H1 (cell line): ENCODE results near the gene PTPN5. TPM values are rescaled to one million over a fixed set of nuclear protein-coding genes. Genes with fewer than 3 reads are reported as not detected.

Source experiments
- CTCF ChIA-PET: fragments of 300-600 bp; sonication (Branson Sonifier 250); formaldehyde crosslinking; loops from one replicate; lab custom pipeline; 2021; ENCODE audit not compliant: partially characterized antibody; lab: Charles Lee
- POLR2A ChIA-PET: fragments of 300-600 bp; sonication (Branson Sonifier 250); formaldehyde crosslinking; loops from one replicate; lab custom pipeline; 2021; ENCODE audit warnings: inconsistent platforms; ENCODE audit not compliant: partially characterized antibody; lab: Charles Lee
- DNase-seq, 2 experiments: peaks; one replicate each; pipeline versions ENCODE4 v3.0.0 to v3.0.0-alpha.2; 2010 to 2022; ENCODE audit warnings: low spot score in 2 of 2, low read depth in 1 of 2, mixed read lengths in 1 of 2
- FAIRE-seq: peaks from 2 replicates; lab custom pipeline; 2011; peaks lifted over from hg19 to GRCh38; lab: Jason Lieb, UNC
- H2AFZ ChIP-seq: 2 replicates; pipeline ENCODE4 v1.8.1; 2012; ENCODE audit warnings: low read length, inconsistent platforms
- H2AK5ac ChIP-seq: 2 replicates; pipeline ENCODE4 v1.6.1; 2013; ENCODE audit warnings: low read depth, low read length
- H2BK120ac ChIP-seq: replicated peaks from 2 replicates; pipeline ENCODE3; 2013; ENCODE audit warnings: low read depth, low read length, inconsistent platforms
- H2BK12ac ChIP-seq: 2 replicates; pipeline ENCODE4 v1.6.1; 2013; ENCODE audit warnings: low read depth, low read length
- H2BK15ac ChIP-seq: 2 replicates; pipeline ENCODE4 v1.6.1; 2013; ENCODE audit warnings: low read length
- H2BK20ac ChIP-seq: 2 replicates; pipeline ENCODE4 v1.6.1; 2013; ENCODE audit warnings: low read length
- H2BK5ac ChIP-seq: 2 replicates; pipeline ENCODE4 v1.6.1; 2013; ENCODE audit warnings: low read depth, low read length
- H3K14ac ChIP-seq: 2 replicates; pipeline ENCODE4 v1.6.1; 2013; ENCODE audit warnings: inconsistent platforms; ENCODE audit not compliant: insufficient read length
- H3K18ac ChIP-seq: 2 replicates; pipeline ENCODE4 v1.6.1; 2013; ENCODE audit warnings: low read length; ENCODE audit errors: extremely low read depth
- H3K23ac ChIP-seq: 2 replicates; pipeline ENCODE4 v1.6.1; 2013; ENCODE audit warnings: inconsistent platforms; ENCODE audit not compliant: insufficient read length
- H3K23me2 ChIP-seq: 2 replicates; pipeline ENCODE4 v1.6.1; 2013; ENCODE audit warnings: low read depth, low read length
- H3K27ac ChIP-seq: 2 replicates; pipeline ENCODE4 v1.6.1; 2011; ENCODE audit warnings: low read depth, low read length, inconsistent platforms
- H3K27me3 ChIP-seq, 4 experiments: replicated peaks in 1 of 4; 1 replicate in 1 of 4; 2 replicates in 3 of 4; pipeline versions ENCODE4 v1.6.1 to v1.8.1; 2011 to 2013; ENCODE audit warnings: low read length in 3 of 4, mild to moderate bottlenecking in 3 of 4, inconsistent platforms in 2 of 4, mixed read lengths in 2 of 4, moderate library complexity in 1 of 4; ENCODE audit not compliant: control insufficient read depth in 3 of 4, insufficient read depth in 3 of 4; ENCODE audit errors: extremely low read depth in 1 of 4
- H3K36me3 ChIP-seq, 4 experiments: 2 replicates each; pipeline versions ENCODE4 v1.6.1 to v1.8.1; 2011 to 2013; ENCODE audit warnings: mild to moderate bottlenecking in 4 of 4, low read length in 3 of 4, moderate library complexity in 2 of 4, control low read depth in 1 of 4, inconsistent platforms in 1 of 4; ENCODE audit not compliant: insufficient read depth in 4 of 4, control insufficient read depth in 2 of 4
- H3K4ac ChIP-seq: replicated peaks from 2 replicates; pipeline ENCODE3; 2013; ENCODE audit warnings: low read length, low read depth, mixed read lengths, inconsistent platforms; ENCODE audit not compliant: insufficient read length
- H3K4me1 ChIP-seq, 4 experiments: replicated peaks in 1 of 4; 1 replicate in 1 of 4; 2 replicates in 3 of 4; pipeline versions ENCODE4 v1.6.1 to v1.8.1; 2011 to 2013; ENCODE audit warnings: low read length in 3 of 4, inconsistent platforms in 2 of 4, mixed read lengths in 1 of 4; ENCODE audit not compliant: insufficient read depth in 4 of 4, control insufficient read depth in 3 of 4
- H3K4me2 ChIP-seq, 2 experiments: 2 replicates each; pipeline versions ENCODE4 v1.6.1 to v1.8.1; 2011 to 2013; ENCODE audit warnings: low read depth in 2 of 2, low read length in 2 of 2, control low read depth in 1 of 2, inconsistent platforms in 1 of 2, mild to moderate bottlenecking in 1 of 2; ENCODE audit not compliant: insufficient read depth in 1 of 2
- H3K4me3 ChIP-seq, 4 experiments: fragments of 200-600, 300-600 bp in 1 of 4; sonication (generic), shearing (Covaris generic), sonication (Bioruptor Twin) in 1 of 4; 2 replicates each; pipeline versions ENCODE4 v1.5.1 to v1.8.1; 2011 to 2016; ENCODE audit warnings: low read length in 4 of 4, low read depth in 3 of 4, control low read depth in 2 of 4, inconsistent platforms in 2 of 4, mild to moderate bottlenecking in 2 of 4, mixed read lengths in 1 of 4, moderate library complexity in 1 of 4; ENCODE audit not compliant: insufficient read depth in 2 of 4; ENCODE audit errors: extremely low read depth in 1 of 4
- H3K56ac ChIP-seq: replicated peaks from 2 replicates; pipeline ENCODE3; 2013; ENCODE audit warnings: low read depth, mild to moderate bottlenecking, mixed read lengths, low read length, inconsistent platforms; ENCODE audit not compliant: insufficient read length
- H3K79me1 ChIP-seq: 2 replicates; pipeline ENCODE4 v1.6.1; 2013; ENCODE audit warnings: low read depth, low read length, control low read depth
- H3K79me2 ChIP-seq, 2 experiments: 2 replicates each; pipeline versions ENCODE4 v1.6.1 to v1.8.1; 2012 to 2013; ENCODE audit warnings: low read length in 2 of 2, mild to moderate bottlenecking in 2 of 2, inconsistent platforms in 1 of 2; ENCODE audit not compliant: insufficient read depth in 2 of 2, control insufficient read depth in 1 of 2
- H3K9ac ChIP-seq, 4 experiments: replicated peaks in 1 of 4; 1 replicate in 1 of 4; 2 replicates in 3 of 4; pipeline versions ENCODE4 v1.6.1 to v1.8.1; 2011 to 2013; ENCODE audit warnings: low read depth in 3 of 4, low read length in 3 of 4, control low read depth in 2 of 4, mild to moderate bottlenecking in 2 of 4, moderate library complexity in 2 of 4, inconsistent platforms in 1 of 4; ENCODE audit errors: extremely low read depth in 1 of 4
- H3K9me3 ChIP-seq, 2 experiments: 2 replicates each; pipeline versions ENCODE4 v1.6.1 to v1.8.1; 2012 to 2013; ENCODE audit warnings: mild to moderate bottlenecking in 2 of 2, moderate library complexity in 2 of 2, control low read depth in 1 of 2, inconsistent platforms in 1 of 2, low read depth in 1 of 2, low read length in 1 of 2, mixed read lengths in 1 of 2; ENCODE audit not compliant: insufficient read depth in 2 of 2
- H4K20me1 ChIP-seq, 2 experiments: replicated peaks in 1 of 2; 2 replicates each; pipeline versions ENCODE3 to v1.8.1; 2011 to 2013; ENCODE audit warnings: inconsistent platforms in 2 of 2, low read length in 2 of 2, mild to moderate bottlenecking in 1 of 2; ENCODE audit not compliant: insufficient read depth in 2 of 2, control insufficient read depth in 1 of 2
- H4K5ac ChIP-seq: 2 replicates; pipeline ENCODE4 v1.6.1; 2013; ENCODE audit warnings: low read length, low read depth, mixed read lengths, inconsistent platforms; ENCODE audit not compliant: insufficient read length
- H4K8ac ChIP-seq: 2 replicates; pipeline ENCODE4 v1.8.0; 2013; ENCODE audit warnings: mild to moderate bottlenecking, moderate library complexity, low read length, inconsistent platforms; ENCODE audit not compliant: insufficient read depth; ENCODE audit errors: extremely low read depth
- H4K91ac ChIP-seq: replicated peaks from 2 replicates; pipeline ENCODE3; 2013; ENCODE audit warnings: low read length, mixed read lengths, inconsistent platforms; ENCODE audit not compliant: insufficient read length
- EGR1 ChIP-seq: IDR thresholded peaks from 2 replicates; pipeline ENCODE4 v1.6.1; 2011; ENCODE audit warnings: low read depth, low read length, borderline replicate concordance
- HDAC6 ChIP-seq: IDR thresholded peaks from one replicate; pipeline ENCODE4 v1.7.1; 2012; ENCODE audit warnings: low read depth, mild to moderate bottlenecking, inconsistent platforms, low read length, moderate library complexity
- KDM4A ChIP-seq: IDR thresholded peaks from one replicate; pipeline ENCODE4 v1.7.1; 2012; ENCODE audit warnings: low read depth, mild to moderate bottlenecking, moderate library complexity, low read length, inconsistent platforms; ENCODE audit not compliant: severe bottlenecking
- RXRA ChIP-seq: IDR thresholded peaks from 2 replicates; pipeline ENCODE4 v1.6.1; 2011; ENCODE audit warnings: low read depth, mild to moderate bottlenecking, low read length, moderate library complexity; ENCODE audit not compliant: insufficient read depth
- SP4 ChIP-seq: IDR thresholded peaks from 2 replicates; pipeline ENCODE4 v1.6.1; 2012; ENCODE audit warnings: low read length, inconsistent platforms
- ZNF274 ChIP-seq: IDR thresholded peaks from 2 replicates; pipeline ENCODE4 v1.7.0; 2012; ENCODE audit warnings: low read length, borderline replicate concordance; ENCODE audit errors: extremely low read depth
- WGBS, 2 experiments: shearing (Covaris generic) in 1 of 2; methylation state at CpG; one replicate each; pipeline versions ENCODE4 v1.1.6 to v1.1.7; 2013 to 2015; ENCODE audit warnings: low lambda C conversion rate in 2 of 2, mixed read lengths in 2 of 2, inconsistent platforms in 1 of 2, low coverage in 1 of 2, missing lambda C conversion rate in 1 of 2; ENCODE audit not compliant: insufficient replicate concordance in 2 of 2, insufficient coverage in 1 of 2, insufficient read length in 1 of 2; ENCODE audit errors: extremely low coverage in 1 of 2, missing lambda C conversion rate in 1 of 2; 5-methylcytosine and 5-hydroxymethylcytosine counted together
- polyA plus RNA-seq, 7 experiments: library from polyadenylated mRNA; depleted of rRNA in 3 of 7; stranded (reverse) in 5 of 7; unstranded in 2 of 7; fragments of >200 nt in 5 of 7; fragments of 200-250 nt in 2 of 7; gene quantifications; 1 replicate in 5 of 7; 2 replicates in 1 of 7; 4 replicates in 1 of 7; pipeline versions ENCODE4 v1.2.1 to v1.2.3, GENCODE V29; 2011 to 2013; ENCODE audit warnings: missing spikeins in 2 of 7, mixed read lengths in 2 of 7
- total RNA-seq: library from RNA; stranded (reverse); fragmentation: NEBNext Ultra II Directional; extraction: Animal tissue kit (Norgen Biotek cat#: 25700); gene quantifications from 2 replicates; pipeline ENCODE4 v1.2.1, GENCODE V29; 2021
- TF ChIP-seq, protein P1 (sequence below): IDR thresholded peaks from 2 replicates; pipeline ENCODE4 v1.6.1; 2011; ENCODE audit warnings: low read length, improper control_type of control experiment
- TF ChIP-seq, protein P2 (sequence below): IDR thresholded peaks from 2 replicates; pipeline ENCODE4 v1.6.1; 2012; ENCODE audit warnings: low read length, inconsistent platforms

Gene PTPN5
- total and polyA plus RNA-seq, 2 of the 8 experiments (the other 6 are each of a cell fraction or from before 2014, with no cell fraction given): 8.4 to 12.9 TPM

DNA sequence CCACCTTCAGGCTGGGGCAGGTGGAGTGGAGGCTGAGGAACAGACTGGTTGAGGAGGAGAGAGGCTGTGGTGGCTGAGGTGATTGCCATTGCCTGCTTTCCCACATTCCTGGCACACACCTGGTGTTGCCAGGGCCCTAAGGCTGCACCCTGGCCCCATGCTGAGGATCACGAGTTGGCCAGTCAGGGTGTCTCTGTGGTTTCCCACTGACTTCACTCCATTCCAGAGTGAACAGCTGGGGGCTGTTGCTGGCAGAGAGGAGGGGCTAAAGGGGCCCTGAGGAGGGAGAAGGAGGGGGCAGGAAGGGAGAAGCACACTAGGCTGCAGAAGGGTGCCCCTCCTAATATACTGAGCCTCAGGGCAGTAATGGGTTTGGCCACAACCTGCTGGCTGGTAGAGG is 91.2 kb downstream of the PTPN5 start:
- H2BK12ac ChIP-seq: no peak overlapping the region
- H3K4me3 ChIP-seq: no peak overlapping the region
- no peak overlapping the region for H2AK5ac ChIP-seq
- H3K9ac ChIP-seq: no peak overlapping the region; a peak in 2 of 7 replicates
- H3K36me3 ChIP-seq: no peaks in the 10 kb centered on the region
- no peak overlapping the region for H3K23ac ChIP-seq
- DNase-seq: no peak
- no peaks in the 10 kb centered on the region for H3K9me3 ChIP-seq
- H4K20me1 ChIP-seq: no peaks in the 10 kb centered on the region
- no peak overlapping the region for H3K4ac ChIP-seq
- no peak overlapping the region; a peak in 1 of 4 replicates for H3K4me2 ChIP-seq
- H4K5ac ChIP-seq: no peak overlapping the region
- no peak for TF ChIP-seq RXRA
- TF ChIP-seq, protein P1, sequence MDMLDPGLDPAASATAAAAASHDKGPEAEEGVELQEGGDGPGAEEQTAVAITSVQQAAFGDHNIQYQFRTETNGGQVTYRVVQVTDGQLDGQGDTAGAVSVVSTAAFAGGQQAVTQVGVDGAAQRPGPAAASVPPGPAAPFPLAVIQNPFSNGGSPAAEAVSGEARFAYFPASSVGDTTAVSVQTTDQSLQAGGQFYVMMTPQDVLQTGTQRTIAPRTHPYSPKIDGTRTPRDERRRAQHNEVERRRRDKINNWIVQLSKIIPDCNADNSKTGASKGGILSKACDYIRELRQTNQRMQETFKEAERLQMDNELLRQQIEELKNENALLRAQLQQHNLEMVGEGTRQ: no peak
- no peak for TF ChIP-seq KDM4A
- no peak for TF ChIP-seq EGR1
- no peak for TF ChIP-seq ZNF274
- no peak for TF ChIP-seq SP4
- TF ChIP-seq, protein P2, sequence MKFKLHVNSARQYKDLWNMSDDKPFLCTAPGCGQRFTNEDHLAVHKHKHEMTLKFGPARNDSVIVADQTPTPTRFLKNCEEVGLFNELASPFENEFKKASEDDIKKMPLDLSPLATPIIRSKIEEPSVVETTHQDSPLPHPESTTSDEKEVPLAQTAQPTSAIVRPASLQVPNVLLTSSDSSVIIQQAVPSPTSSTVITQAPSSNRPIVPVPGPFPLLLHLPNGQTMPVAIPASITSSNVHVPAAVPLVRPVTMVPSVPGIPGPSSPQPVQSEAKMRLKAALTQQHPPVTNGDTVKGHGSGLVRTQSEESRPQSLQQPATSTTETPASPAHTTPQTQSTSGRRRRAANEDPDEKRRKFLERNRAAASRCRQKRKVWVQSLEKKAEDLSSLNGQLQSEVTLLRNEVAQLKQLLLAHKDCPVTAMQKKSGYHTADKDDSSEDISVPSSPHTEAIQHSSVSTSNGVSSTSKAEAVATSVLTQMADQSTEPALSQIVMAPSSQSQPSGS: no peak
- no peak for TF ChIP-seq HDAC6
- H2BK15ac ChIP-seq: no peak overlapping the region
- ChIA-PET CTCF (no interaction called here), POLR2A (no interaction called here)
- no peak overlapping the region for H3K56ac ChIP-seq
- H3K18ac ChIP-seq: no peak overlapping the region
- H3K14ac ChIP-seq: no peak overlapping the region
- H2BK20ac ChIP-seq: no peak overlapping the region
- H2BK5ac ChIP-seq: no peak overlapping the region
- H3K27me3 ChIP-seq: peaks cover 0 to 7% (median 5%) of the 10 kb centered on the region in 4 experiments; a peak in 5 of 7 replicates
- H2AFZ ChIP-seq: no peak overlapping the region
- peaks cover 8% of the 10 kb centered on the region for H3K23me2 ChIP-seq
- H4K91ac ChIP-seq: no peak overlapping the region
- FAIRE-seq: no peak
- no peaks in the 10 kb centered on the region for H3K79me2 ChIP-seq
- H3K79me1 ChIP-seq: no peaks in the 10 kb centered on the region
- no peak overlapping the region for H4K8ac ChIP-seq
- 80% methylated on average over 1 of the region's 1 CpG; no CpG with 5 or more reads in 1 of the 2 experiments for WGBS, 2 experiments
- H2BK120ac ChIP-seq: no peak overlapping the region
- peaks cover 0 to 9% (median 2%) of the 10 kb centered on the region in 4 experiments; a peak in 3 of 7 replicates for H3K4me1 ChIP-seq
- H3K27ac ChIP-seq: no peak overlapping the region
